Activated CD8-positive, alpha-beta memory T cell treated with anti-CD3 and anti-CD28 coated beads for 24 hours (primary cell): ENCODE results near the gene PECR.
A peak's percentile ranks its signal among the peaks of the same experiment; 100 is the strongest.
"Not testable (repeated sequence)": the region's sequence is repeated elsewhere in the genome, so short reads cannot be mapped to it uniquely, and the experiment has no call there.

Experiments
- DNase-seq: peaks from one replicate; pipeline ENCODE4 v3.0.0-alpha.2; 2020

Gene PECR

DNA sequence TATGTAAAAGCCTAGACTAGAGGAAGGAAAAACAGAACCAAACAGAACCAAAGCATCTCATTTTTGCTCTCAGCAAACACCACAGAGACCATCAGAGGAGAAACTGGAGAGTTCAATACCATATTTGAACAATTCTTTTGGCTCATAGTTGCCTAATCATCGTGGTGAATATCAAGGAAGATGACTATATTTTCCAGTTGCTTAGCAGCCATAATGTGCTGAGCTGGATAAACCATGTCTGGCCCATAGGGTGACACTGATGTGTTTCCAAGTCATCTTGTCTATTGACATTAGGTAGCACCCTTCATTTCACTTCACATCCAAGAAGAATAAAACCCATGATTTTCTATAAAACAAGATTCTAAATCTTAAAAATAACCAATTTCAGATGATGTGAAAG, 21.6 kb upstream of the PECR start:
- DNase-seq, result no peak

DNA sequence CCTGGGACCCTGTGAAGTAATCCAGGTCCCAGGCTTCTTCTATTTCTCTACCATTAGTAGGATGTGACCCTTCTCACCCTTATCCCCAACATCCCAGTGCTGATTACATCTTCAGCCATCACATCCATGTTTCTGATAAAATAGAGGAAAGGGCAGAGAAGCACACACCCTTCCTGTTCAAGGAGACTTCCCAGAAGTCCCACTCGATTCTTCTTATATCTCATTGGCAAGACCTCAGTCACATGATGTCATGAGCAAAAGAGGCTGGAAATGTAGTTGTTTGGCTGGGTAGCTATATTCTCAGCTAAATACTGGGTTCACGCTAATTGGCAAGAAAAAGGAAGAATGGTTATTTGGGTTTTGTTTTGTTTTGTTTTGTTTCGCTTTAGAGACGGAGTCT, 19.5 kb upstream of the PECR start:
- DNase-seq, result no peak

GRCh38 chr2:216098421-216099334, 17.1 kb upstream of the PECR start:
- no peak for DNase-seq

GRCh38 chr2:216094701-216095100, 13.1 kb upstream of the PECR start:
- no peak for DNase-seq

GRCh38 chr2:216092646-216093045, 11.0 kb upstream of the PECR start:
- no peak for DNase-seq

DNA sequence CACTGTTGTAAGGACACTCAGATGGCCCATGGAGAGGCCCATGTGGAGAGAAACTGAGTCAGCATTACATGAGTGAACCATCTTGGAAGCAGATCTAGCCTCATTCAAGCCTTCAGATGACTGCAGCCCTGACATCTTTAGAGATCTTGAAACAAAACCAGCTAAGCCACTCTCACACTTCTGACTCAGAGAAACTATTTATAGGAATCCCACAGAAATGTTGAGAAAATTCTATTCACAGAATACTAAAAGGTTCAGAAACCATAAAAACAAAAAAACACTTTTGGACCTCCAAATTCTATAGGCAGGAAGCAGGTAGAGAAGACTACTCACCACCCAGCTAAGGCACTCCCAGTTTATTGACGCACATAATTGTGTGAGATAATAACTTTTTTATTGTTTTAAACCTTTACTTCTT, 8.8 kb upstream of the PECR start:
- DNase-seq, result no peak

- DNase-seq, result no peak
Observed at GRCh38 chr2:216086207-216086893, 4.7 kb upstream of the PECR start.

- DNase-seq, result peak; percentile 61
Observed at GRCh38 chr2:216084547-216084946, 2.9 kb upstream of the PECR start.

GRCh38 chr2:216083464-216084281, 2.1 kb upstream of the PECR start:
- DNase-seq, result peak; percentile 60

- no peak for DNase-seq
Observed at GRCh38 chr2:216082805-216083204, 1.2 kb upstream of the PECR start.

GRCh38 chr2:216082117-216082711, 605 bp upstream of the PECR start:
- DNase-seq, result peak; percentile 61

DNA sequence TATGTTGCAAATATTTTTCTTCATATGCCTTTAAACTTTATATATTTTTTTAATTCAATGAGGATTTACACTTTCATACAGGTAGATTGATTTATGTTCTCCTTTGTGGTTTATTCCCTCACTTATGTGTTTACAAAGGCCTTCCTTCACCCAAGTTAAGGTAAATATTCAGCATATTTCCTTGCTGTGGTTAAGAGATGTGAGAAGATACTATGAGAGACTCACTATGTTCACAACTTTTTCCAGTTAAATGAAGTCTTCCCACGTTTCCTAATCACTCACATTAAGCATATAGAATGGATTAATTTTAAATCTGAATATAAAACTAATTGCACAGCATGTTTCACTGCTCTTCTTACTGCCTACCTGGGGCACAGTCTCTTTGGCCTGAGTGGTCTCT, 597 bp downstream of the PECR start:
- DNase-seq, result no peak

DNA sequence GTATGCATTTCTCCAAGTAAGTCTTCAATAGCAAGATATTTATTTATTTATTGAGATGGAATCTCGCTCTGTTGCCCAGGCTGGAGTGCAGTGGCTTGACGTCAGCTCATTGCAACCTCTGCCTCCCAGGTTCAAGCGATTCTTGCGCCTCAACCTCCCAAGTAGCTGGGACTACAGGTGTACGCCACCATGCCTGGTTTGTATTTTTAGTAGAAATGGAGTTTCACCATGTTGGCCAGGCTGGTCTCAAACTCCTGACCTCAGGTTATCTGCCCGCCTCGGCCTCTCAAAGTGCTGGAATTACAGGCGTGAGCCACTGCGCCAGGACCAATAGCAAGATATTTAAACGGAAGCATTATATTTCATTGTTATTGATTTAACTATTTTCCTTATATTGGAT, 1.6 kb downstream of the PECR start:
- not testable (repeated sequence) for DNase-seq

DNA sequence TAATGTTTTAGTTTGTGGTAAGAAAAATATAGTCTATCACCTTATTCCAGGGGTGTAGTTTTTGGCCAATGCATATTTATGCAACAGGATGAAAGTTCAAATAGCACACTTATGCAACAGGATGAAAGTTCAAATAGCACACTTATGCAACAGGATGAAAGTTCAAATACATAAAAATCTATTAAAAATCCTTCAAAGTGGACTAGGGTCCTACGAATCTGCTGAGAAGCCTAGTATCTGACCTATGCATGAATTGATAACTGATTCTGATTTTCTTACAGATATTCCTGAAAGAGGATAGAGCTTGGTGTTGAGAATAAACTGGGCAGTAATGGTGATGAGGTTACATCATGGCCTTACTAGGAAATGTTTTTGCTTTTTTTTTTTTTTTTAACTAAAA, 2.8 kb downstream of the PECR start:
- DNase-seq, result no peak

DNA sequence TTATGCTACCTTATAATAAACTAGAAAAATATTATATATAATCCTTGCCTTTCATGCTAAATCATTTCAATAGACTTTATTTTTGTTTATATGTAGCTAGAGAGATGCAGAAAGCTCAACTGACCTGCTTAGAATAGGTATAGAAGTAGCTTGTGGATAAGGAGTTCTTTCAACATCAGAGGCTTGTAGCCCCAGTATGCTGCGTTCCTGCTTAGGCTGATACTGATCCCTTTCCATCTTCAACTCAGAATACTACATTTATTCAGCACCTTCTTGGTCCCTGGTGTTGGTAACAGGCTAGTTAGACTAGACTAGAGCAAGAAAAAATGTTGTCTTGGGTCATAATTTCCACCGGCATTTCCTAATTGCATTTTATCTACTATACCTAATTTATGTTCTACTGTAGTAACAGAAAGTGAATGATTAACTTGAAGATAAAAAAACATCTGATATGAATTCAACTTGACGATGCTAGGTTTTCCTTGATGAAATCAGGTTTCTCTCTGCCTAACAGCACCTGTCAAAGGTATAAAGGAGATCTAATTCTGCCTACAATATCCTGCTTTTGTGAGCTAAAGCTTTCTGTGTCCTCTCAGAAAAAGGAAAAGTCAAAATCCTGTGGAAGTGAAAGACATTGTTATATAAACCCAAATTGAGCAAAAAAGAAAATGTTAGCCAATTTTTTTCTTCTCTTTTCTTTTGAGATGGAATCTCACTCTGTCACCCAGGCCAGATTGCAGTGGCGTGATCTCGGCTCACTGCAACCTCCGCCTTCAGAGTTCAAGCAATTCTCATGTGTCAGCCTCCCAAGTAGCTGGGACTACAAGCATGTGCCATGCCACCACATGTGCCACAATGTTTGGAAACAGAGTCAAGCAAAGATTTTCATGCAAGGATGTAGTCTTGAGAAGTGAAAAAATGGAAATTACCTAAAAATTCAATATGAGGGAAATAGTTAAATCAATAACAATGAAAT, 5.8 kb downstream of the PECR start:
- DNase-seq, result no peak

DNA sequence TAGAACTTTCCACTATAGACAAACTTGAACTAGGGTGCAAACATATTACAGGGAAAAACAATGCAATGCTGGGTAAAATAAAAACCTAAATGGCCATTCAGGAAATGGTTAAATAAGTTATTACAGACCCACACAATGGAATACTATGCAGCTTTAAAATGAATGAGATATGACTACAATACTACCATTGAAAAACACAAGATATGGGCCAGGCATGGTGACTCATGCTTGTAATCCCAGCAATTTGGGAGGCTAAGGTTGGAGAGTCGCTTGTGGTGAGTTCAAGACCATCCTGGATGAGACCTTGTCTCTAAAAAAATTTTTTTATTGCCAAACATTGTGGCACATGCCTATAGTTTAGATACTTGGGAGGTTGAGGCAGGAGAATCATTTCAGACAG, 6.8 kb downstream of the PECR start:
- no peak for DNase-seq

GRCh38 chr2:216074380-216074779, 7.2 kb downstream of the PECR start:
- DNase-seq, result no peak

GRCh38 chr2:216073773-216074172, 7.8 kb downstream of the PECR start:
- DNase-seq, result no peak

- DNase-seq, result no peak
Observed at GRCh38 chr2:216072473-216072872, 9.1 kb downstream of the PECR start.

DNA sequence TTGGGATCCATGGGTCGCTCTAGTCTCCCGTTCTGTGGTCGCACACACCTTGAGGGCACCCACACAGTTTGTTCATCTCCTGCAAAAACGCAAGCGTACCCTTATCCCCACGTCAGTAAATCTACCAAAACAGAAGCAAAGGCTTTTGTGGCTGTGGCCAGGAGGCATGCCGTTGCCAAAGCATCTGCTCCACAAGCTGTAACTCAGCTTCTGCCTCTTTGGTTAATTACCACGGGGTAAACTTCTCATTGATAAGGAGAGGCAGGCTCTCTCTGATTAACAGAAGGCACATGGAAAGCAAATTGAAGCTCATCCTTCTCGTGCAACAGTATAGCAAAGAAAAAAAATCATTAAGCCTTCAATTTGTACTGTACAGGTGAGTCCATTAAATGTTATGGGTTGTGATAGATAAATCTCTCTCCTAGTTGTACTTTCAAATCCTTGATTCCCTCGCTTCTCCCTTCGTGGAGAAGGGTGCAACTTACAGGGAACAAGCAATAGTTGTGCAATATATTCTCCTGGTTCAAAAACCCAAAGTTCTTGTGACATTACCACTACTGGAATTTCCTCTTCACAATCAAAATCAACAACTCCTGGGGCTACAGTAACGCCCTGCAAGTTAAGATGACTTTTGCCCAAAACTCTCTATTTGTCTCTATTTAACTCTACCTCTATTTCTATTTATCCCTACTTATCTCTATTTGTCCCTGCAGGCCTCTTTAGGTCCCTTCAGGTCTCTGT, 10.3 kb downstream of the PECR start:
- no peak for DNase-seq

DNA sequence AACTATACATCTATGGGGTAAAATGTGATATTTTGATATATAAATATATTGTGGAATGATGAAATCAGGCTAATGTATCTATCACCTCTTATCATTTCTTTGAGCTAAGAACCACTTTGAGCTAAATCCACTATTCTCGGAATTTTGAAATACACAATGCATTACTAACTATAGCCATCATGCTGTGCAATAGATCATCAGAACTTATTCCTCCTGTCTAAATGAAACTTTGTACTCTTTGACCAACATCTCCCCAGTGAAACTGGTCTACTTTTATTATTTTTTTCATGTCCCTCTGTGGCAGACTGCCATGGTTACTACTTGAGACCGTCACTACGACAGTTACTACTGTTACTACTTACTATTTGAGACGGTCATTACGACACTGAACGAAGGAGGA, 11.4 kb downstream of the PECR start:
- DNase-seq, result no peak
